ENCODE measurements around the gene PDXK. TPM values are rescaled to one million over a fixed set of nuclear protein-coding genes. Genes with fewer than 3 reads are reported as not detected.

PDXK gene
- total and polyA plus RNA-seq, 9 of the 15 experiments (the other 6 are each of a cell fraction or from before 2014, with no cell fraction given): 5.6 to 162 (median 76.5) TPM

DNA sequence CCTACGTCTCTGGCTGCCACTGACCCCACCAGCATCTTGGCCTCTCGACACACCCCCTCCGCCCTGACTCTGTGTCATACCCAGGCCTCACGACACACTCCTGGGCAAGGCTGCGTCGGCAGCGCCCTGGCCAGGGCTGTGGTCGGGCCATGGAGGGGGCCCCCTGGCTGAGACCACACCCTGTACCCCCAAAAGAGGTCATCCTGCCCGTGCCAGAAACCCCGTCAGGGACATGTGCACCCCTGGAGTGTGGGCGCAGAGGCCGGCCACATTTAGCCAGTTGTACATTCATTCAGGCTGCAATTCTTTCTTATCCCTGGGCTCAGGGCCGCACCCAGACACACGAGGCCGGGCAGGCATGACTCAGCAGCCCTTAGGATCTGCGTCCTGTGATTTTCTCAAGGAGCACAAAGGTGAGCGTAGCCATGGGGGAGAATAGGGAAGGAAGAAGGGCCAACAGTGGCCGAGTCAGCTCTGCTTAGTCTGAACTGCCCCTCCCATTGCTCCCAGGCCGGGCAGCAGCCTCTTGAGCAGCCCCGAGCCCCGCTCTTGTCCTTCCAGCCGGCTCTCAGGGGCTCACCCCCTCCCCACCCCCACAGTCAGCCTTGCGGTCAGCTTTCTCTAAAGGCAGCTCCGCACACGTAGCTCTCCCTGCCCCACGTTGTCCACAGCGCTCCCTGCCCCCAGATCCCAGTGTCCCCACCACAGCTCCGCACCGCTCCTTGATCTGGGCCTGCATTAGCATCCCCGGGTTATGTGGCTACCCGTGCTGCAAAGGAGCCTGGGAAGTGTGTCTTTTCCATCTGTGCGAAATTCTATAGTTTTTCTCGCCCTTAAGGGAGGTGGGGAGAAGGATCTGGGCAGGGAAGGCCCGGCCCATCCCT is 49.3 kb downstream of the PDXK start (continued):
- TF ChIP-seq HDAC2 (IDR thresholded peaks at IDR 0.05) (peak; percentile 79; the same call in 1 of the 2 replicates), SMARCB1 (IDR thresholded peaks at IDR 0.05; ENCODE audit: insufficient read length, low read depth) (no peak), HNRNPH1 (optimal IDR thresholded peaks at IDR 0.05; ENCODE audit: low read depth, low read length) (no peak), XRCC3 (IDR thresholded peaks at IDR 0.05) (no peak), ZNF124 (CRISPR knock-in tag; IDR thresholded peaks at IDR 0.05) (no peak), TRIM28 (IDR thresholded peaks at IDR 0.05) (no peak), ZNF263 (CRISPR knock-in tag; IDR thresholded peaks at IDR 0.05; ENCODE audit: borderline replicate concordance) (peak; percentile 37; the same call in 1 of the 2 replicates), MBD2 (IDR thresholded peaks at IDR 0.05; ENCODE audit: borderline replicate concordance, low read depth) (no peak; the same call in 1 of the 2 replicates), MEF2A (IDR thresholded peaks at IDR 0.05; ENCODE audit: control insufficient read depth, low read depth, low read length) (no peak), ETS2 (tag; IDR thresholded peaks at IDR 0.05; ENCODE audit: borderline replicate concordance, poor library complexity, severe bottlenecking) (no peak), GATAD2B (IDR thresholded peaks at IDR 0.05; ENCODE audit: borderline replicate concordance) (no peak), RCOR1 (IDR thresholded peaks at IDR 0.05; ENCODE audit: borderline replicate concordance in 1 of 2, low read depth in 2 of 2, low read length in 2 of 2) (peak in 1 of 2 experiments; percentile 94; a peak in 3 of 4 replicates), MYBL2 (IDR thresholded peaks at IDR 0.05; ENCODE audit: low read depth) (no peak), MYBL2 (CRISPR knock-in tag; IDR thresholded peaks at IDR 0.05; ENCODE audit: borderline replicate concordance) (no peak), NCOA4 (IDR thresholded peaks at IDR 0.05; ENCODE audit: partially characterized antibody) (no peak), XRCC4 (IDR thresholded peaks at IDR 0.05; ENCODE audit: extremely low read depth, insufficient read depth, insufficient read length) (no peak), PCBP2 (IDR thresholded peaks at IDR 0.05; ENCODE audit: low read depth, low read length, poor library complexity, severe bottlenecking) (no peak), SNIP1 (IDR thresholded peaks at IDR 0.05; ENCODE audit: low read depth) (no peak), THRAP3 (IDR thresholded peaks at IDR 0.05; ENCODE audit: borderline replicate concordance) (no peak), CBX2 (IDR thresholded peaks at IDR 0.05; ENCODE audit: insufficient read depth, low read length, poor library complexity, severe bottlenecking) (no peak)
- TF ChIP-seq, protein P1, sequence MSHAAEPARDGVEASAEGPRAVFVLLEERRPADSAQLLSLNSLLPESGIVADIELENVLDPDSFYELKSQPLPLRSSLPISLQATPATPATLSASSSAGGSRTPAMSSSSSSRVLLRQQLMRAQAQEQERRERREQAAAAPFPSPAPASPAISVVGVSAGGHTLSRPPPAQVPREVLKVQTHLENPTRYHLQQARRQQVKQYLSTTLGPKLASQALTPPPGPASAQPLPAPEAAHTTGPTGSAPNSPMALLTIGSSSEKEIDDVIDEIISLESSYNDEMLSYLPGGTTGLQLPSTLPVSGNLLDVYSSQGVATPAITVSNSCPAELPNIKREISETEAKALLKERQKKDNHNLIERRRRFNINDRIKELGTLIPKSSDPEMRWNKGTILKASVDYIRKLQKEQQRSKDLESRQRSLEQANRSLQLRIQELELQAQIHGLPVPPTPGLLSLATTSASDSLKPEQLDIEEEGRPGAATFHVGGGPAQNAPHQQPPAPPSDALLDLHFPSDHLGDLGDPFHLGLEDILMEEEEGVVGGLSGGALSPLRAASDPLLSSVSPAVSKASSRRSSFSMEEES (CRISPR knock-in tag; IDR thresholded peaks at IDR 0.05): no peak; the same call in 1 of the 2 replicates
- TF ChIP-seq, protein P2, sequence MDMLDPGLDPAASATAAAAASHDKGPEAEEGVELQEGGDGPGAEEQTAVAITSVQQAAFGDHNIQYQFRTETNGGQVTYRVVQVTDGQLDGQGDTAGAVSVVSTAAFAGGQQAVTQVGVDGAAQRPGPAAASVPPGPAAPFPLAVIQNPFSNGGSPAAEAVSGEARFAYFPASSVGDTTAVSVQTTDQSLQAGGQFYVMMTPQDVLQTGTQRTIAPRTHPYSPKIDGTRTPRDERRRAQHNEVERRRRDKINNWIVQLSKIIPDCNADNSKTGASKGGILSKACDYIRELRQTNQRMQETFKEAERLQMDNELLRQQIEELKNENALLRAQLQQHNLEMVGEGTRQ (CRISPR knock-in tag; IDR thresholded peaks at IDR 0.05): no peak
- TF ChIP-seq, protein P3, sequence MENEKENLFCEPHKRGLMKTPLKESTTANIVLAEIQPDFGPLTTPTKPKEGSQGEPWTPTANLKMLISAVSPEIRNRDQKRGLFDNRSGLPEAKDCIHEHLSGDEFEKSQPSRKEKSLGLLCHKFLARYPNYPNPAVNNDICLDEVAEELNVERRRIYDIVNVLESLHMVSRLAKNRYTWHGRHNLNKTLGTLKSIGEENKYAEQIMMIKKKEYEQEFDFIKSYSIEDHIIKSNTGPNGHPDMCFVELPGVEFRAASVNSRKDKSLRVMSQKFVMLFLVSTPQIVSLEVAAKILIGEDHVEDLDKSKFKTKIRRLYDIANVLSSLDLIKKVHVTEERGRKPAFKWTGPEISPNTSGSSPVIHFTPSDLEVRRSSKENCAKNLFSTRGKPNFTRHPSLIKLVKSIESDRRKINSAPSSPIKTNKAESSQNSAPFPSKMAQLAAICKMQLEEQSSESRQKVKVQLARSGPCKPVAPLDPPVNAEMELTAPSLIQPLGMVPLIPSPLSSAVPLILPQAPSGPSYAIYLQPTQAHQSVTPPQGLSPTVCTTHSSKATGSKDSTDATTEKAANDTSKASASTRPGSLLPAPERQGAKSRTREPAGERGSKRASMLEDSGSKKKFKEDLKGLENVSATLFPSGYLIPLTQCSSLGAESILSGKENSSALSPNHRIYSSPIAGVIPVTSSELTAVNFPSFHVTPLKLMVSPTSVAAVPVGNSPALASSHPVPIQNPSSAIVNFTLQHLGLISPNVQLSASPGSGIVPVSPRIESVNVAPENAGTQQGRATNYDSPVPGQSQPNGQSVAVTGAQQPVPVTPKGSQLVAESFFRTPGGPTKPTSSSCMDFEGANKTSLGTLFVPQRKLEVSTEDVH (IDR thresholded peaks at IDR 0.05; ENCODE audit: low read depth, partially characterized antibody): peak; percentile 41

All from K562 (cell line).